SK-N-MC (cell line): ENCODE data around the gene RNF166.

ENCODE experiments used
- FOXP2 ChIP-seq: optimal IDR thresholded peaks from 2 replicates; pipeline ENCODE3; 2011; ENCODE audit warnings: mild to moderate bottlenecking, moderate library complexity; ENCODE audit not compliant: insufficient read depth; ENCODE audit errors: extremely low read length, control extremely low read depth
- POLR2AphosphoS5 ChIP-seq: IDR thresholded peaks from 2 replicates; pipeline ENCODE4 v1.6.1; 2012; ENCODE audit warnings: mild to moderate bottlenecking, low read depth, low read length, borderline replicate concordance

- TF ChIP-seq POLR2AphosphoS5 (no peak), FOXP2 (no peak)
Observed at GRCh38 chr16:88711750-88712340, 5.6 kb upstream of the RNF166 start.
